Activated CD4-positive, CD25-positive, alpha-beta regulatory T cell treated with anti-CD3 and anti-CD28 coated beads, Interleukin-2, amount 50 U/mL, for 24 hours (primary cell): ENCODE data around the gene KLK7.
"Not testable (repeated sequence)": the region's sequence is repeated elsewhere in the genome, so short reads cannot be mapped to it uniquely, and the experiment has no call there.

ENCODE experiments used
- ATAC-seq, 2 donors: fragments of 150-1000 bp; cut with Tn5 transposase; one replicate each; pipeline ENCODE4 v1.10.0; 2021; ENCODE audit warnings: mild to moderate bottlenecking in 1 of 2, moderate library complexity in 1 of 2

KLK7 gene

DNA sequence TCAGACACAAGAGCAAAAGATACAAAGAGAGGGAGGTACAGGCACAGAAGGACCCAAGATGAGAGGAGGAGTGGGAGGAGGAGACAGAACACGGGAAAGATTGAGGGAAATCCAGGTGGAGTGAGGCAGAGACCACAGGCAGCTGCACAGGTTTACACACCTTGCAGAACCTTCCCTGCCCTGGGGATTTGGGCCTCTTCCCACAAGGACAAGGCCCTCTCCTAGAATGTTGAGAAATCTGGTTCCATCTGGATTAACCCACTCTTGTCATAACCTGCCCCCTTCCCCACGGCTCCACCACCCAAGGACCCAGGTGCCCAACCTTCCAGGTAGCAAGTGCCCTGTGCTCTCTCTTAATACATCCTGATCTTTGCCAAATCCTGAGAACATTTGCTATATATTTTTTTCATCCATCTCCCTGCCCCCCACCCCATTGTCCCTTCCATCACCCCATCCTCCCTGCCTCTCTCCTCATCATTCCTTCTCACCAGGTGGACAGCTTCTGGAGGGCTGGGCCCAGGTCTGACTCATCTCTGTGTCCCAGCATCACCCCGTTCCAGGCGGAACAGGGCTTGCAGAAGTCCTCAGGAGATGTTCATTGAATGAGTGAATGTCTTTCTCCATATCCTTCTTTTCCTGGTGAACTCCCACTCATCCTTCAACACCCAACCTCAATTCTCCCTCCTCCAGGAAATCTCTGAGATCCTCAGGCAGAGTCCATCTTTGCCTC, 26.5 kb upstream of the KLK7 start:
- ATAC-seq = no peak

DNA sequence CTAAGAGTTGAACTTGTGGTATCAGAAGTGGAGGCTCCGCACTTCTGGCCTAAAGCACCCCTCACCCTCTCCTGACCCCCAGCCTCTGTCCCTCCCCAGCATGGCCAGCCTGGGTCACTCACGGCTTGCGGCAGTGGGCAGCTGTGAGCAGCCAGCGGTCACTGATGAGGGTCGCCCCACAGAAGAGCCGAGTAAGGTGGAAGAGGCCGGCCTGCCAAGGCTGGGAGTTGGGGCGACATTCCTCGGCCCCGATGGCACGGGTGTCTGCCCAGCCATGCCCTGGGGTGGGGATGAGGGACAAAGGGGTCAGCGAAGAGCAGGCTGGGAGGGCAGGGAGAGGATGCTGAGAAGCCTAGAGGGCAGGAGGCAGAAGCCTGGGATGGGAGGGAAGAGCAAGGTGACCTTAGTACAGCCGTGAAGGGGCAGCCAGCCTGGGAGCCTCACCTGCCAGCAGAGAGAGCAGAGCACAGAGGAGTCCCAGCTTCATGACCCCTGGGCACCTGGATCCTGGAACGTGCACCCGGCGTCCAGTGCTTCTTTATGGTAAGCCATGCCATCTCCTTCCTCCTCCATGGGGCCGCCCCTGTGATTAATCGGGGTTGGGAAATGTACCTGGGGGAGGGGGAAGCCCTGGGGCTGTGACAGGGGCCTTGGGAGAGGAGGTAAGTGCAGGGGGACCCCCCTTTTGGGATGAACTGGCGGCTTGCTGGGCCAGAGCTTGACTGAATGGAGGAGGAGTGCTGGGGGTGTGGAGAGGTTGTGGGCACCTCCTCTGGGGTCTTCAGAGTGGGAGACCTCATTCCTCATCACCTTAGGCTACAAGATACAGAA, 25.6 kb upstream of the KLK7 start:
- no peak for ATAC-seq

DNA sequence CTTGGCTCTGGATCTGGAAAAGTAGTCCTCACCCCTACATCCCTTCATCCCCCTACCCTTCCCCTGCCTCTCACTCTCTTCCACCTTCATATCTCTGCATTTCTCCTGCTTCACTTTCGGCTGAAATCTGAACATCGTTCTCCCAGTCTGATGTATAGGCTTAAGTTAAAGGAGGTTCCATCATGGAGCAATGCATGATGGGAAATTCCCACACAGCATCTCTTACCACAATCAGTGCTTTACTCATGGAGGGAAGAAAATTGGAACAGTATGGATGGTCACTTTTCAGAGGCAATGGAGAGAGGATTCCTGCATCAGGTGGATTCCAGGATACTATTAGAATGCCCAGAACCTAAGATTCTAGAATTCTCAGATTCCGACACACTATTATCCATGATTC, 23.8 kb upstream of the KLK7 start:
- ATAC-seq = no peak

DNA sequence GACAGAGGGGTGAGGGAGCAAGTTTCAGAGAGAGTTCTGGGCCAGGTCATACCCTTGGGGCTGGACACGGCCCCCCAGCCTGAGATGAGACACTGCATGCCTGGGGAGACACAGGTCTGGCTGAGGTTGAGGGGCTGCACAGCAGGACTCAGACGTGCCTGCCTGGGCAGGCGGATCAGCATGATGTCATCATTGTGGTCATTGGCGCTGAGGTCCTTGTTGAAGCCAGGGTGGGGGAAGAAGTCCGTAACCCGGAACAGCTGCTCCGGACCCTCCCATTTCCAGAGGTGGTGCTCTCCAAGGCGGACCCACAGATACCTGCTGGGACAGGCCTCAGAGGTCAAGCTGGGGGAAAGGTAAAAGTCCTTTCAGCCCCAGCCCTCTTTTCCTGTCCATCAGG, 22.7 kb upstream of the KLK7 start:
- no peak for ATAC-seq

DNA sequence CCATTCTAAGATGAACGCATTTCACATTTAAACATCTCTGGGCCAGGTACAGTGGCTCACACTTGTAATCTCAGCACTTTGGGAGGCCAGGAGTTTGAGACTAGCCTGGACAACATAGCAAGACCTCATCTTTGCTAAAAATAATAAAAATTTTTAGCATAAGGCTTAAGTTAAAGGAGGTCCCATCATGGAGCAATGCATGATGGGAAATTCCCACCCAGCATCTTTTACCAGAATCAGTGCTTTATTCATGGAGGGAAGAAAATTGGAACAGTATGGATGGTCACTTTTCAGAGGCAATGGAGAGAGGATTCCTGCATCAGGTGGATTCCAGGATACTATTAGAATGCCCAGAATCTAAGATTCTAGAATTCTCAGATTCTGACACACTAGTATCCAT, 21.5 kb upstream of the KLK7 start:
- no peak for ATAC-seq

DNA sequence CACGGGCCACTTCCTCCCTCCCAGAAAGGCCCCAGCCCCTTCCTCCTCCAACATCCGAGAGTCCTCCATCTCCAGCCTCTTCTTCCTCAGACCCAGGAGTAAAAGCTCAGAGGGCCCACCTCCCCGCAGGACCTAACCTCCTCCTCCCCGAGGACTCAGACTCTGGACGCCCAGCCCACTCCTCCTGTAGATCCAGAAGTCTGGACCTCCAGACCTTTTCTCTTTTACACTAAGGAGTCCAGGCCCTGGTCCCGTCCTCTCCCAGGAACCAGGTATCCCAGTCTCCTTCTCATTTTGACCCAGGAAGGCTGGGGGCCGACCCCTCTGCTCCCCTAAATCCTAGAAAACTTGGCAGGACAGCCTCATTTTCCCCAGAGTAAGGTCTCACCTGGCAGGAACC, 19.6 kb upstream of the KLK7 start:
- no peak for ATAC-seq

DNA sequence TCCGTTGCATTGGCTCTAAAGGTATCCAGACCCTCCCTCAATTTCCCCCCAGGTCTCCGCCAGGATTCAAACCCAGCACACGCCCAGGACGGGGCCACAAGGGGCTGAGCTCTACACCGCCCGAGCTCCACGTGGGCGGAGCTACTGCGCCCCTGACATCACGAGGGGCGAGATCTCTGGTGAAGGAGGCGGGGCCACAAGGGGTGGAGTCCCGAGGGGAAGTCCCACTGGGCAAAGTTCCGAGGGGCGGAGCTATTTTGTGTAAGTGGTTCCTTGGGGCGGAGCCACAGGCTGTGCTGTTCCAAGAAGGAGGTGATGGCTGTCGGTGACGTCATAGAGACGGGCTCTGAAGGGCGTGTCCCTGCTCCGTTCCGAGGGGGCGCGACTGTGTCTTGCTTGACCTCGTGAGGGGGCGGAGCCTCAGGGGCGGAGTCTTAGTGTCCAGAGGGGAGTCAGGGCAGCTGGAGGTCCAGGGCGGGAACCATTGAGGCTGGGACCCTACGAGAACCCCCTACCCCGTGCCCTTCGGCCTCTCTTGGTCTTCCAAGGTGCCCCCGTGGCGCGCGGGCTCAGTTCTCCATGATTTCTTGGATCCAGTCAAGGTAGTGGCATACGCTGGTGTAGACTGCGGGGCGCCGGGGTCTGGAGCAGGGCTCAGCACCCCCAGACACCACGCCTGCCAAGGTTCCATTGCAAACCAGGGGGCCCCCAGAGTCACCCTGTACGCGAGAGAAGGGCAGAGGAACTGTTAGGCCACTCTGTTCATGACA, 19.0 kb upstream of the KLK7 start:
- ATAC-seq = no peak

DNA sequence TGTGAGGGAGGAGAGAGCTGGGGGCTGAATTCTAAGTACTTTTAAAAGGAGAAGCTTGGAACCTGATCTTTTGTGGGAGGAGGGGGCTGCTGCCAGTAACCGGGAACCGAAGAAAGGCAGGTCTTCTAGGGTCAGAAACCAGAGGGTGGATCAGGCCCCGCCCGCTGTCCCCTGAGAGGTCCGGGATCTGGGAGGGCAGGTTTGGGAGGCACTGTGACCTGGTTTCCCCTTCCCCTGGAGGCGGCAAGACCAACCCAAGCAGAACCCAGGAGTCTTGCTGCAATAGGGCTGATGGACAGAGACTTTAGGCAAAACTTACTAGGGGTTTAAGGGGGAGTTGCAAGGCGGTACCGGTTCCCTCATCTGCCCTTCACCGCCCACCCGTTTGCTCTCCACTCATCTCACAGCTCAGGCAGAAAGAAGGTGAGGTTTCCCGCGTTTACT, 18.4 kb upstream of the KLK7 start:
- ATAC-seq = no peak

DNA sequence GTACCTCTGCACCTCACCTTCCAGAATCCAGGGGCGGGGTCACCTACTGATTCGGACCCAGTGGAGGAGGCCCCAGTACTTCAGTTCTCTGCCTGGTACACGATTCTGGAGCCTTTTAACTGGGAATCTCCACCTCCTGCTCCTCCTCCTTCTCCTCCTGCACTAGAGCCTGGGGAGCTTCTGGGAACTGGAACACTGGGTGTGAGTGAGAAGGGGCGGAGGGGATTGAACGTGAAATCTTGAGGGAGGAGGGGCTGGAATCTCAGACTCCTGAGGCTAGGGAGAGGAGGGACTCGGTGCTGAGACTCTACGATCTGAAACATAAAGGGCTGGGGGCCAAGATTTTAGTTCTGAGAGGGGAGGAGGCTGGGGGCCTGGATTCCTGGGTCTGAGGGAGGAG, 17.8 kb upstream of the KLK7 start, which contains the start of gene KLK8:
Gene KLK8 (minus strand): TSS at position 90 of the 400 bp plus-strand sequence. CDS start 437 bp downstream, outside the sequence.
- ATAC-seq = no peak

DNA sequence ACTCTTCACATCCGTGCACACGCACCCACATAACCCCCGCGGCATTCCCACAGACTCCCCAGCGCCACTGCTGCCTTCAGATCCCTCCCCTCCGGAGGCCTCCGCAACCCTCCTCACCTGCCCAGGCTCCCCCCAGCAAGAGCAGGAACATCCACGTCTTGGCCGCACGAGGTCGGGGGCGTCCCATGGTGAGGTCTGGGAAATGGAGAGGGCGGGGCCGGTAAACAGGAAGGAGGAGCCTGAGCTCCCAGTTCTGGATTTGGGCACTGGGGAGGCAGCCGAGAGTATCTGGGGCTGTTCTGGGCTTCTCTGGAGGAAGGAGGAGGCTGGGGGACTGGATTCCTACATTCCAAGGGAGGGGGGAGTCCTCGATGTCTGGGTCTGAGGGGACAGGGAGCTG, 17.3 kb upstream of the KLK7 start:
- no peak for ATAC-seq

DNA sequence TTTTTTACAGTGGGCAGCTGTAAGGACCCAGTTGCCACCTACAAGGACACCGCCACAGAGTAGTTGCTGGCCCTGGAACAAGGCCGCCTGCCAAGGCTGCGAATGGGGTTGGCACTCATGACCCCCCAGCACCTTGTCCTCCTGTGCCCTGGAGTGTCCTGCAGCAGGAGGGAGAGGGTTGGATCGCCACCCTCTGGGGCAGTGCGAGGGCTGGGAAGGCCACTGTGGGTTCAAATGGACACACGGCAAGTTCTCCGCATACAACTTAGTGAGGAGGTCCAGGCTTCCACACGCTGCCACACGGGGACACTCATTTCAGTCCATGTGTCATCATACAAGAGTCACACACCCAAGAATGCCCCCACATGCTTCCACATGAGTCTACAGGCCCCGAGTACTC, 16.7 kb upstream of the KLK7 start:
- no peak for ATAC-seq

DNA sequence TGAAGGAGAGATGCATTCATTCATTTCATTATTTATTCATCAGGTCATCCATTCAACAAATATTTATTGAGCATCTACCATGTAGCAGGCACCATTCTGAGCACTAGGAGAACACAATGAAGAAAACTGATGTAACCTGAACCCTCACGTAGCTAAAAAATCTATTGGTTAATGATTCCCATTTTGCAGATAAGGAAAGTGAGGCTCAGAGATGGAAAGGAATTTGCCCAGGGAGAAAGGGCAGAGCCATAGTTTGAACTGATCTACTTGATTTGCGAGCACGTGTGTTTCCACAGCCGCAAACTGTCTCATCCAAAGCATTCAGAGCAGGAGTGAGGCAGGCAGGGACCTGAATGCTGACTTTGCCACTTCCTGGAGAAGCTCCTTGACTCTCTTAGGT, 15.0 kb upstream of the KLK7 start:
- no peak for ATAC-seq

DNA sequence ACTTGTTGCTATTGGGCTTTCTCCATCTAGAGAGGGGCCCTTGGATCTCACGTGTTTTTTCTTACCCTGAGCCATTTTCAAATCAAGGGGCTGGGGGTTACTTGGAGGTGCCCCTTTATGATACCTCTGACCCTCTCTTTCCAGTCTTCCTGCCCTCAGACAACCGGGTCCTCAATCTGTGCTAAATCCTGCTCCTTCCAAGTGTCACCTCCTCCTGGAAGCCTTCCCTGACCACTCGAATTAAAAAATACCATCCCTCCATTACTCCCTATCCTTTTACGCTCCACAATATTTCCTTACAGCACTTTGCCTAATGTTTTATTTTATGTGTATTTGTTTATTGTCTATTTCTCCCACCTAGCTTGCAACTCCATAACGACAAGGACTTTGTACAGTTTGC, 14.3 kb upstream of the KLK7 start:
- ATAC-seq = no peak

DNA sequence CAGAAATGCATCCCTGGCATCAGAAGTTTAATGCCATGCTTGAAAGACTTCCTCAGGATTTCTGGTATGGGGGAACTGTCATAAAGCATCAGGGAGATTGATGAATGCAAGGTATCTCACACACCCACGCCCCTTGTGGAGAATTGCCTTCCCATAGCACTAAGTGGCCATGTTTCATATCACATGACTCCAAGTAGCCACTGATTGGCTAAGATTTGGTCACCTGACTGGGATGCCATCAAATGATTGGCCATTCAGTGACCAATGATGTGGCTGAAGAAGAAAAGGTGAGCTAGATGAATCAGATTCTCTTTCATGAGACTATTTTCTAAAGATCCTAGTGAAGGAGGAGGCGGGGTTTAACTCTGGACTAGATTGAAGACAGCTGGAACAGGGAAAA, 10.4 kb upstream of the KLK7 start:
- no peak for ATAC-seq

DNA sequence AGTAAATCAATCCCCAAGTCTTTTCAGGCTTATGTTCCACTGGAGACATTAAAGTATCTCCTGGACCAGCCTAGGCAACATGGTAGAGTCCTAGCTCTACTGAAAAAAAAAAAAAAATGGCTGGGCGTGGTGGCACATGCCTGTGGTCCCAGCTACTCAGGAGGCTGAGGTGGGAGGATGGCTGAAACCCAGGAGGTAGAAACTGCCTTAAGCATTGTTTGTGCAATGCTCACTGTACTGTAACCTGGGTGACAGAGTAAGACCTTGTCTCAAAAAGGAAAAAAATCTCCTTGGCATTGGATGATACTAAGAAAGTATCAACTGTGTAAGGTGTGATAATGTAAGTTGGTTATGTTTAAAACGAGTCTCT, 8.9 kb upstream of the KLK7 start:
- ATAC-seq = no peak

DNA sequence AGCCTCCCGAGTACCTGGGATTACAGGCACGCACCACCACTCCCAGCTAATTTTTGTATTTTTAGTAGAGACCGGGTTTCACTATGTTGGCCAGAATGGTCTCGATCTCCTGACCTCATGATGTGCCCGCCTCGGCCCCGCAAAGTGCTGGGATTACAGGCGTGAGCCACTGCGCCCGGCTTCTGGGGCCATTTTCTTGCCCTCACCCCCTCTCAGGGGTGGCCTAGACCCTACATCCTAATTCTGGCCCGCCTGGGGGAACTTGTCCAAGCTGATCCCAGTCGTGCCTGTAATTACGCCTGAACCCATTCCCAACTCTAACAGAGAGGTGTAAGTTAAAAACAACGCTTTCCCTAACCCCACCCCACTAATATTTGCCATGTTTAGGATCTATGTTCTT, 699 bp upstream of the KLK7 start:
- not testable (repeated sequence) for ATAC-seq

DNA sequence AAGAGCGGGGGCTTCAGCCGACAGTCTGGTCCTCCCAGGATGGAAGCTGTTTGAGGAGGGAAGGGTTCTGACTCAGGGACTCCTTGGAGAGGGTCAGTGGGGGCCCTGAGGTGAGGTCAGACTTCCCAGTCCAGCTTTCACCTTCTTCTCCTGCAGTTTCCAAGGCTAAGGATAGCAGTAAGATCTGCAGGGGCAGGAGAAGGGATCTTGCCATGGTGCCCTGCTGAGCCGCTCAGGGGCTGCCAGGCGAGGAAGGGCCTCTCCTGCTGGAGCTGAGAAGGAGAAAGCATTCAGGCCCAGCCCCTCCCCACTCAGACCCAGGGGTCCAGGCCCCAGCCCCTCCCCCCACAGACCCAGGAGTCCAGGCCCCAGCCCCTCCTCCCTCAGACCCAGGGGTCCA, 1.5 kb downstream of the KLK7 start:
- no peak for ATAC-seq

DNA sequence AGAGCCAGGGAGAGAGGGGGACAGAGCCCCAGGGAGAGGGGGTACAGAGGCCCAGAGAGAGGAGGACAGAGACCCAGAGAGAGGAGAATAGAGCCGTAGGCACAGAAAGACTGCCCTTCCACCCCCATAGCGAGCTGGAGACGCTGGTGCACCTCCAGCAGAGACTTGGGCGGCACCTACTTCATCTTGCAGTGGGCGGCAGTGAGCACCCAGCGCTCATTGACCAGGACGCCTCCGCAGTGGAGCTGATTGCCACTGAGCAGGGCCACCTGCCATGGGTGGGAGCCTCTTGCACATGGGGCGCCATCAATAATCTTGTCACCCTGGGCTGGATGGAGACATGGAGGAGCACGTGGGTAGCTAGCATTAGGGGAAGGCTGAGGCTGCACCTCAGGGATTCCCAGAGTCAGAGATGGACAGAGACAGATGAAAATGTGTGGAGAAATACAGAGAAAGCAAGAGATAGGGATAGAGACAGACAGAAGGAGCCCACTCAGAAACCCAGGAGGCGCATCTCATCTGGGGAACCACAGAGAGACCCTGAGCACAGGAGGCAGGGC, 2.0 kb downstream of the KLK7 start:
- ATAC-seq = no peak

DNA sequence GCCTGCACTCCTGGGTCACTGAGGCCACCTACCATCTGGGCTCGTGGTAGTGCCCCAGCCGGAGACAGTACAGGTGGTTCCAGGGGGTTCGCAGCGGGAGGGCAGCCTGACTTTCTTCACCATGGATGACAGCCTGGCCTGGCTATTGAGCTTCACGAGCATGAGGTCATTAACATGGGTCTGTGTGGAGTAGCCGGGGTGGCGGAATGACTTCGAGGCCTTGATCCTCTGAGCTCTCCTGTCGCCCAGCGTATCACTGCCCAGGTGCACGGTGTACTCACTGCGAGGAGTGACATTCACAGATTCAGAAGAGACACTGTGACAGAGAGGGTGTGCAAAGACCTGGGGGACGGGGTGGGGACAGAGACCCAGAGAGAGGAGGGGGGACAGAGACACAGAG, 3.5 kb downstream of the KLK7 start:
- no peak for ATAC-seq

DNA sequence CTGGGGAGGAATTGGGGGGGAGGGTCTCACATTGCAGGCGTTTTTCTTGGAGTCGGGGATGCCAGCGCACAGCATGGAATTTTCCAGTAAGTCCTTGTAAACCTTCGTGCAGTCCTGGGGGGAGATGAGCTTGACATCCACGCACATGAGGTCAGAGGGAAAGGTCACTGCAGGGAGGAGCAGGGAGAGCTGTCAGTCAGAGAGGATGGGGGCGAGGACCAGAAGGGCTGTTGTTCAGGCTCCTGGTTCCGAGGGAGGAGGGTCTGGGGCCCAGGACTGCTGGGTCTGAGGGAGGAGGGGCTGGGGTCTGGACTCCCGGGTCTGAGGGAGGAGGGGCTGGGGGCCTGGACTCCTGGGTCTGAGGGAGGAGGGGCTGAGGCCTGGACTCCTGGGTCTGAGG, 4.0 kb downstream of the KLK7 start:
- ATAC-seq = no peak

DNA sequence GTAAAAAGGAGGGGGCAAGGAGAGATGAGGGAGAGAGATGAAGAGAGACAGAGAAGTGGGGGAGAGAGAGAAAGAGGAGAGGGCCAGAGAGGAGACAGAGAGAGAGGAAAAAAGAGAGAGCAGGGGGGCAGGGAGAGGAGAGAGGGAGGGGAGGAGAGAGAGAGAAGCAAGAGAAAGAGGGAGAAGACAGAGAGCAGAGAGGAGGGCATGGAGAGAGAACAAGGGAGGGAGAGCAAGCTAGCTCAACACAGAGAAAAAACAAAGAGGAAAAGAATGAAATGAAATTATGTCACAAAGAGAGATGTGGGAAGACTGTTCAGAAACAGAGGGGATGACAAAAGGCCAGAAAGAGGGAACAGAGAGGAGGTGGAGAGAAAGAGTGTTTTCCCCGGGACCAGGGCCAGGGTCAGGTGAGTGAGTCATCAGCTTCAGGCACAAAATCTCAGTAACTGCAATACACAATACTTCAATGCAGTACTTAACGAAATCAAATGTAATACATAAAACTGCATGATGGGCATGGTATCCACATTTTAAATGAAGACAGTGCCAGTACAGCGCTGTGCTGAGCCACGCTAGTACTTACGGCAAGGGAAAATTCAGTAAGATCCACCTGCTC, 4.8 kb downstream of the KLK7 start:
- no peak for ATAC-seq

DNA sequence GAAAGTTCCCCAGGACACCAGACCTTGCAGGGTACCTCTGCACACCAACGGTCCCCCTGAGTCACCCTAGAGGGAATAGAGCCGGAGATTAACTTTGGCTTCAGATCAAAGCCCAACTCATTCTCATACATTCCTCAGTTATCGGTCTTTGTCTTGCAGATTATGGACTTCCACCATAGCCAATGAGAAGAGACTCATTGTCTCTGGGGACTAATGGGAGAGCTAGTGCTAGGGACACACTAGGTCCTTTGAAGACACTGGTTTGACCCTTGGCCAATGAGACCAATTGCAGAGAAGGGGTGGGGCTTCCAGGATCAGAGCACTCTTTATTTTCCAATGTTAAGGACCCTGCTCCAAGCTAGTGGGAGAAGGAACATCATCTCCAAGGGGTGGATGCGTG, 6.1 kb downstream of the KLK7 start:
- ATAC-seq = no peak

DNA sequence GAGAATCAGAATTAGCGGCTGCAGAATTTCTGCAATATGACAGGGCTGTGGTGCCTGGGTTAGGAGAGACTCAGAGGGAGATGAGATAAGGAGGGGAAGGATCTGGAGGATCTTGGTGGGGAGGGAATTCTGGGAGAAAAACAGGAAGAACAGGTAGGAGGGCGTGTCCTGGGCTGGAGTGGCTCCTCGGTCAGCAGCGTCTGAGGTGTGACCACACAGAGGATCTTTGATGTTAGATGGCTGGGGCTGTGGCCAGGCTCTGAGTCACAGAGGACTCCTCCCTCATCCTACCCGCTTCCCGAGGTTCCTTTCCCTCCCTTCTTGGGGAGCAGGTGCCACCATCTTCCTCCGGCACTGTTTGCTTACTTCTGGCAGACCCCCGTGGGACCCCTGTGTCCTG, 8.0 kb downstream of the KLK7 start:
- ATAC-seq = no peak
